HUES48 (cell line): ENCODE data around the gene RRAS.

Source experiments
- H3K27ac ChIP-seq: one replicate; pipeline ENCODE4 v1.7.0; 2013; ENCODE audit warnings: low read depth, low read length, inconsistent platforms
- H3K27me3 ChIP-seq: 2 replicates; pipeline ENCODE4 v1.6.1; 2013; ENCODE audit warnings: mild to moderate bottlenecking, low read length; ENCODE audit not compliant: control insufficient read depth, insufficient read depth
- H3K36me3 ChIP-seq: 2 replicates; pipeline ENCODE4 v1.6.1; 2013; ENCODE audit warnings: low read length; ENCODE audit not compliant: control insufficient read depth, insufficient read depth
- H3K4me1 ChIP-seq: 2 replicates; pipeline ENCODE4 v1.6.1; 2013; ENCODE audit warnings: mild to moderate bottlenecking, low read length; ENCODE audit not compliant: control insufficient read depth, insufficient read depth
- H3K4me3 ChIP-seq: 2 replicates; pipeline ENCODE4 v1.5.1; 2013; ENCODE audit warnings: mild to moderate bottlenecking, low read depth, low read length
- H3K9ac ChIP-seq: 2 replicates; pipeline ENCODE4 v1.6.1; 2013; ENCODE audit warnings: mild to moderate bottlenecking, low read depth, low read length, moderate library complexity
- H3K9me3 ChIP-seq: 2 replicates; pipeline ENCODE4 v1.6.1; 2013; ENCODE audit warnings: low read length; ENCODE audit not compliant: control insufficient read depth, insufficient read depth

RRAS gene

GRCh38 chr19:49592486-49593232 lies 47.3 kb downstream of the RRAS start:
- Histone ChIP-seq H3K4me3 (peak overlapping the region; percentile 75), H3K27me3 (no peaks in the 10 kb centered on the region), H3K9ac (peak overlapping the region; percentile 86), H3K4me1 (peaks cover 6% of the 10 kb centered on the region), H3K36me3 (peaks cover 36% of the 10 kb centered on the region), H3K9me3 (no peaks in the 10 kb centered on the region), H3K27ac (peak overlapping the region; percentile 99)

GRCh38 chr19:49591731-49592485 lies 48.0 kb downstream of the RRAS start:
- no peaks in the 10 kb centered on the region for H3K9me3 ChIP-seq
- peaks cover 6% of the 10 kb centered on the region for H3K4me1 ChIP-seq
- H3K4me3 ChIP-seq, result peak overlapping the region; percentile 75
- H3K9ac ChIP-seq, result peak overlapping the region; percentile 86
- peaks cover 29% of the 10 kb centered on the region for H3K36me3 ChIP-seq
- peak overlapping the region; percentile 99 for H3K27ac ChIP-seq
- no peaks in the 10 kb centered on the region for H3K27me3 ChIP-seq

DNA sequence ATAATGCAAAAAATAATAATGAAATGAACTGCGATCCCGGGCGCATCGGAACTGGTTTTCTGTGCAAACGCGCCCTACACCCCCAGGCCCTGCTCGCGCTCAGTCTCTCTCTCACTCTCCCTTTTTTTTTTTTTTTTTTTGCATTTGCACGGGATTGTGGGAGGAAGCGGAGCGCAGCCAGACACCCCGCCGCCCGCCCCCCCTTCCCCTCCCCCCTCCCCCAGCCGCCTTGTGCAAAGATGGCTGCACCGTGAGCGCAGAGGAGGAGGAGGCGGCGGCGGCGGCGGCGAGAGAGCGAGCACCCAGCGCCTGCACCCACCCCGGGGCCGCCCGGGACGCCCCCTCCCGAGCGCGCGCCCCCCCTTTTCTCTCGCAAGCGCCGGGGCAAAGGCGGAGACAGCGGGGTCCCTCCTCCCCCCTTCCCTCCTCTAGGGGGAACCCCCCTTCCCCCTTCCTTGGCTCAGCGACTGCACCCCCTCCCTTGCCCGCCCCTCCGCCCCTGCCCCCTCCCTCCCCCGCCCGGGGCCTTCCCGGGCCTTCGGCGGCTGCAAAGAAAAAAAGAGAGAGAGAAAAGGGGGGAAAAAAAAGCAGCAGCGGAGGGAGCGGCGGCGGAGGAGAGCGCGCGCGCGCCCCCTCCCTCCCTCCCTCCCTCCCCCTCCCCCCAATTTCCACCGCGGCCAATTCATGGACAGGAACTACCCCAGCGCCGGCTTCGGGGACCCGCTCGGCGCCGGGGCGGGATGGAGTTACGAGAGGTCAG lies 48.8 kb downstream of the RRAS start, which contains the start of gene PRR12:
TSS of gene PRR12 (plus strand) at position 212 of the 760 bp plus-strand sequence. CDS start at position 685, 473 bp downstream.
- H3K9me3 ChIP-seq, result no peaks in the 10 kb centered on the region
- peaks cover 22% of the 10 kb centered on the region for H3K36me3 ChIP-seq
- no peaks in the 10 kb centered on the region for H3K27me3 ChIP-seq
- peak within 1 kb of the TSS; percentile 99 for H3K27ac ChIP-seq
- peak within 1 kb of the TSS; percentile 90 for H3K9ac ChIP-seq
- H3K4me3 ChIP-seq, result peak within 1 kb of the TSS; percentile 75
- H3K4me1 ChIP-seq, result peaks cover 6% of the 10 kb centered on the region

GRCh38 chr19:49590071-49590970 lies 49.6 kb downstream of the RRAS start:
- Histone ChIP-seq H3K36me3 (peaks cover 15% of the 10 kb centered on the region), H3K27me3 (no peaks in the 10 kb centered on the region), H3K4me1 (peaks cover 6% of the 10 kb centered on the region)

DNA sequence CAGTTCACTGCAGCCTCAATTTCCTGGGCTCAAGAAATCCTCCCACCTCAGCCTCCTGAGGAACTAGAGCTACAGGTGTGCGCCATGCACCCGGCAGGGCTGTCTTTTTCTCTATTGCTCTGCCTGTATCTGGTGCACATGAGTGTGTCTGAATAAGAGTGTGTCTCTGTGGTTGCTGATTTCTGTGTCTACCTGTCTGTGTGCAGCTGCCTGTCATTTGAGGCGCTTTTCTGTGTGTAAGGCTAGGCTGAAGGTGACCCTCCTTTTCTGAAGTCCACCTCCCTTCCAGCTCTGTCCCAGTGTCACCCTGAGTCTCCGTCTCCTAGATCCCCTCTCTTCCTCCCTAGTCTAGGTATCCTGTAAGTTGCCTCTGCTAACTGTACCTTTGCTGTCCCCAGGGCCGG lies 50.4 kb downstream of the RRAS start:
- Histone ChIP-seq H3K4me3 (no peak overlapping the region), H3K27ac (no peak overlapping the region), H3K9me3 (no peaks in the 10 kb centered on the region), H3K36me3 (peaks cover 10% of the 10 kb centered on the region), H3K27me3 (no peaks in the 10 kb centered on the region), H3K4me1 (peaks cover 9% of the 10 kb centered on the region), H3K9ac (no peak overlapping the region)

More at GRCh38 chr19:49590071-49590970, 49.6 kb downstream of the RRAS start:
- Histone ChIP-seq H3K27ac (peak overlapping the region; percentile 99), H3K9ac (peak overlapping the region; percentile 90), H3K9me3 (no peaks in the 10 kb centered on the region), H3K4me3 (peak overlapping the region; percentile 75)

- H3K27ac ChIP-seq, result no peak overlapping the region
- H3K9me3 ChIP-seq, result no peaks in the 10 kb centered on the region
- no peaks in the 10 kb centered on the region for H3K27me3 ChIP-seq
- H3K36me3 ChIP-seq, result 0 out of 2 replicates have a peak, but pooled peaks cover under 1% of the 10 kb centered on the region
- H3K4me3 ChIP-seq, result no peak overlapping the region
- H3K9ac ChIP-seq, result no peak overlapping the region
- H3K4me1 ChIP-seq, result peaks cover 4% of the 10 kb centered on the region; the same call in 1 of the 2 replicates
These were observed 51.4 kb downstream of the RRAS start for GRCh38 chr19:49588365-49589122.

GRCh38 chr19:49587227-49587626 lies 52.7 kb downstream of the RRAS start:
- peaks cover 4% of the 10 kb centered on the region; the same call in 1 of the 2 replicates for H3K4me1 ChIP-seq
- no peaks in the 10 kb centered on the region for H3K9me3 ChIP-seq
- no peak overlapping the region for H3K4me3 ChIP-seq
- no peaks in the 10 kb centered on the region for H3K36me3 ChIP-seq
- H3K27ac ChIP-seq, result no peak overlapping the region
- H3K9ac ChIP-seq, result no peak overlapping the region
- H3K27me3 ChIP-seq, result no peaks in the 10 kb centered on the region
